Suprapubic skin (tissue), 2 donors: ENCODE data around the gene B4GALT4.

ENCODE experiments used
- EP300 ChIP-seq: sonication (generic); formaldehyde crosslinking; IDR thresholded peaks from one replicate; pipeline ENCODE4 v1.6.1; 2017; ENCODE audit warnings: antibody characterized with exemption
- POLR2A ChIP-seq, 2 donors: fragments of 450-650 bp; IDR thresholded peaks; one replicate each; pipeline ENCODE4 v1.6.1; 2017; ENCODE audit warnings: antibody characterized with exemption in 2 of 2, mild to moderate bottlenecking in 2 of 2, moderate library complexity in 2 of 2

GRCh38 chr3:119227070-119227850 lies 13.4 kb downstream of the B4GALT4 start:
- TF ChIP-seq EP300 (no peak), POLR2A (IDR thresholded peaks at IDR 0.05) (no peak)
